GM12801 (cell line): ENCODE measurements around the gene EED.

Source experiments
- CTCF ChIP-seq: IDR thresholded peaks from one replicate; pipeline ENCODE4 v1.5.1; 2011; ENCODE audit warnings: control low read depth; ENCODE audit not compliant: insufficient read length; ENCODE audit errors: extremely low read depth

EED gene

DNA sequence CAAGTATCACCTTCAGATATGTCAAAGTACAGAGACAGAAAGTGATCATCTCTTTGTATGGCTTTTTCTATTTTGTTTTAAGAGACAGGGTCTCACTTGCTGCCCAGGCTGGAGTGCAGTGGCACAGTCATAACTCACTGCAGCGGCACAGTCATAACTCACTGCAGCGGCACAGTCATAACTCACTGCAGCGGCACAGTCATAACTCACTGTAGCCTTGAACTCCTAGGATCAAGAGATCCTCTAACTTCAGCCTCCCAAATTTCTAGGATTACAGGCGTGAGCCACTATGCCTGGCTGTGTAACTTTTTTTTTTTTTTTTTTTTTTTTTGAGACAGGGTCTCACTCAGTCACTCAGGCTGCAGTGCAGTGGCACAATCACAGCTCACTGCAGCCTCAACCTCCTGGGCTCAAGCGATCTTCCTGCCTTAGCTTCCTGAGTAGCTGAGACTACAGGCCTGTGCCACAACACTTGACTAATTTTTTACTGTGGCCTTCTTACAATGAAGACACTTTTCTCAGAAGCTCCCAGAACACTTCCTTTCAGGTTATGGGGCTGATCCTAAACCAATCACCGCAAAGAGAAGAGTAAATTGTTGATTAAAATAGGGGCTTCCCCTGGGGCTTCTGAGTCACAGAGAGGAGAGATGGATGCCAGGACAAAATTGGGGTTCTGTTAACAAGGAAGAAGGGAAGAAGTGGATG, 48.5 kb downstream of the EED start:
- no peak for TF ChIP-seq CTCF

DNA sequence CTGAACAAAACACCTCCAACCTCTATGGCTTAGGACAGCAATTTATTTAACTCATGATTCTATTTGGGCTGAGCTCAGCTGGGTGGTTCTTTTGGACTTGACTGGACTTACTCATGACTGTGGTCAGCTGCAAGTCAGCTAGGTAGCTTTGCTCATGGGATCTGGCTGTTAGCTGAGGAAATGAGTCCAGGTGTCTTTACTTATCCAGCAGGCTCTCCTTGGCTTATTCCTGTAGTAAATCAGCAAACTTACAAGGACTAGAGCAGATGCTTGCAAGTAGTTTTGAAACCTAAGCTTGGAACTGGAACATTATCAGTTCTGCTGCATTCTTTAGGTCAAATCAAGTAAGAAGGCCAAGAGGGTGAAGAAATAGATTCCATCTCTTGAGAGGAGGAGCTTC, 49.5 kb downstream of the EED start:
- TF ChIP-seq CTCF = no peak

- no peak for TF ChIP-seq CTCF
Measured at GRCh38 chr11:86301742-86302091, 57.2 kb downstream of the EED start.

GRCh38 chr11:86302092-86302793, 57.7 kb downstream of the EED start, which contains the start of gene HIKESHI:
HIKESHI (plus strand) TSS chr11:86302240; CDS start chr11:86302449, 209 bp downstream.
- TF ChIP-seq CTCF = no peak

DNA sequence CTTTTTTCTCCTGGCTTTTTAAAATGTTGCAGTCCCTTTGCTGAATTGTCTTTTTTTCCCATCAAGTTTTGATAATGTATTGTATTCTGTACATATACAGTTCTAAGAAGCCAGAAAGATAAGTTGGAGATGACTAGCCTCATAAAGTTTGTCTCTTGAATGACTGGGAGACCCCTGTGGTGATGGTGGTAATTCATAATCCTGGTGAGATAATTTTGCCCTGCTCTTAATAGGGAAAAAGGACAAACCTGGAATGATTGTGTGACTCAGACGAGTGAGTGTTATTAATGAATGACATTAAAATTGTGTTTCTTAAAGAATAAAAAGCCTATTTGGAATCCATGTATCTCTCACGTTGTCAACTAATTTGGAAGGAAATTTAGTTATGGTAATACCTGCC, 58.7 kb downstream of the EED start:
- no peak for TF ChIP-seq CTCF

DNA sequence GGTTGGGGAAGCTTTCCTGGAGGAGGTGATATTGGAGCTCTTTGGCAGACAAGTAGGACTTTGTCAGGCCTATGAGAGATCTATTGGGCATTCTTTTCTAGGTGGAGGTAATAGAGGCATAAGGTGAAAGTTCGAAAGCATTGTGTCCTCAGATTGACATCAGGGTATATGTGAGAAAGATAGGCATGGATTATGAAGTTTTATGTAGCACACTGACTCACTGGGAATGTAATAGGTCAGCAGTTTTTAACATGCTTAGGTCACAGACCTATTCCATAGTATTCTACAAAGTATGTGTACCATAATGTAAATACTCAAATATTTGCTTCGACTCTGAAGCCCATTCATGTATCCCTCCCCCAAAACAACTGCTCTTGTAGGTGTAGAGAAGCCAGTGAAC, 69.2 kb downstream of the EED start:
- no peak for TF ChIP-seq CTCF

GRCh38 chr11:86314636-86315035, 70.1 kb downstream of the EED start:
- no peak for TF ChIP-seq CTCF
